A549 (cell line): ENCODE results near the gene CNBD2.

Source experiments
- BCL3 ChIP-seq: fragments of >200 bp; sonication (Bioruptor Twin); formaldehyde crosslinking; IDR thresholded peaks from 3 replicates; pipeline ENCODE4 v1.6.1; 2016
- HDAC2 ChIP-seq: fragments of 200-600 bp; sonication (generic); IDR thresholded peaks from 2 replicates; pipeline ENCODE4 v1.6.1; 2016
- JUNB ChIP-seq: fragments of >200 bp; sonication (Bioruptor Twin); formaldehyde crosslinking; IDR thresholded peaks from 2 replicates; pipeline ENCODE4 v1.6.1; 2016
- MAFK ChIP-seq: fragments of 450-650 bp; IDR thresholded peaks from 2 replicates; pipeline ENCODE4 v1.6.1; 2014; ENCODE audit not compliant: partially characterized antibody
- MAX ChIP-seq: IDR thresholded peaks from 2 replicates; pipeline ENCODE4 v1.6.1; 2012
- MAZ ChIP-seq: fragments of 150-350 bp; IDR thresholded peaks from 2 replicates; pipeline ENCODE4 v1.6.1; 2014; ENCODE audit warnings: antibody characterized with exemption, low read depth, low read length, borderline replicate concordance
- POLR2A ChIP-seq: IDR thresholded peaks from 2 replicates; pipeline ENCODE4 v1.6.1; 2012; ENCODE audit warnings: mild to moderate bottlenecking, low read length

- TF ChIP-seq POLR2A: no peak
- no peak for TF ChIP-seq MAZ
- TF ChIP-seq BCL3: no peak
- TF ChIP-seq HDAC2: no peak
- no peak for TF ChIP-seq MAFK
- no peak for TF ChIP-seq MAX
- no peak for TF ChIP-seq JUNB
These were observed 75.1 kb downstream of the CNBD2 start for GRCh38 chr20:36043441-36043840.
